ENCODE data around the gene RNF126. TPM values are rescaled to one million over a fixed set of nuclear protein-coding genes. Genes with fewer than 3 reads are reported as not detected.

RNF126 gene
- total RNA-seq, 1 donor from 2014 or later, result 85.2 TPM

Other genes with a start within 250 kb of the RNF126 start
- gene SHC2, start 202.2 kb downstream of the RNF126 start, total RNA-seq, result not detected in 2 replicates
- gene MADCAM1, start 166.7 kb downstream of the RNF126 start, total RNA-seq, result 0.22 and 0.51 TPM in 2 replicates
- gene TPGS1, start 155.7 kb downstream of the RNF126 start, total RNA-seq, result 22.0 and 23.6 TPM in 2 replicates
- 47.9 and 49.5 TPM in 2 replicates for gene CDC34, start 131.5 kb downstream of the RNF126 start, total RNA-seq
- 84.1 and 86.2 TPM in 2 replicates for gene GZMM, start 119.2 kb downstream of the RNF126 start, total RNA-seq
- gene BSG, start 90.6 kb downstream of the RNF126 start, total RNA-seq, result 257 and 261 TPM in 2 replicates
- gene HCN2, start 73.3 kb downstream of the RNF126 start, total RNA-seq, result 2.3 and 2.5 TPM in 2 replicates
- gene POLRMT, start 29.7 kb downstream of the RNF126 start, total RNA-seq, result 62.7 and 63.4 TPM in 2 replicates
- gene FGF22, start 23.3 kb downstream of the RNF126 start, total RNA-seq, result 0.15 TPM in 1 of 2 replicates, not detected in the other
- gene FSTL3, start 13.2 kb upstream of the RNF126 start, total RNA-seq, result 1.6 TPM in 2 replicates
- not detected in 2 replicates for gene PRSS57, start 32.2 kb upstream of the RNF126 start, total RNA-seq
- not detected in 2 replicates for gene PALM, start 45.7 kb upstream of the RNF126 start, total RNA-seq
- gene MISP, start 87.9 kb upstream of the RNF126 start, total RNA-seq, result not detected in 2 replicates
- 550 and 562 TPM in 2 replicates for gene PTBP1, start 134.2 kb upstream of the RNF126 start, total RNA-seq
- not detected in 2 replicates for gene PLPPR3, start 158.7 kb upstream of the RNF126 start, total RNA-seq
- gene AZU1, start 164.6 kb upstream of the RNF126 start, total RNA-seq, result not detected in 2 replicates
- not detected in 2 replicates for gene PRTN3, start 177.8 kb upstream of the RNF126 start, total RNA-seq
- not detected in 2 replicates for gene ELANE, start 189.1 kb upstream of the RNF126 start, total RNA-seq
- 1.0 and 1.2 TPM in 2 replicates for gene CFD, start 196.4 kb upstream of the RNF126 start, total RNA-seq
- gene MED16, start 230.0 kb upstream of the RNF126 start, total RNA-seq, result 64.3 and 74.3 TPM in 2 replicates
- not detected in 2 replicates for gene RNU6-9, start 230.3 kb upstream of the RNF126 start, total RNA-seq